RWPE2 (cell line): ENCODE measurements around the gene CAMK2A.

ENCODE experiments used
- ATAC-seq: fragments of 200-7000 bp; cut with Tn5 transposase; 3 replicates; pipeline ENCODE4 v1.9.1; 2021; ENCODE audit warnings: low read depth
- DNase-seq: peaks from one replicate; pipeline ENCODE4 v3.0.0-alpha.2; 2020; ENCODE audit warnings: low spot score
- H3K27ac ChIP-seq: fragments of 450-650 bp; 2 replicates; pipeline ENCODE4 v1.5.1; 2017; ENCODE audit warnings: mild to moderate bottlenecking; ENCODE audit not compliant: poor library complexity, severe bottlenecking
- H3K27me3 ChIP-seq: fragments of 250-450 bp; sonication (Bioruptor Pico); 2 replicates; pipeline ENCODE4 v1.5.1; 2021; ENCODE audit warnings: mild to moderate bottlenecking, moderate library complexity; ENCODE audit not compliant: insufficient read depth, poor library complexity, severe bottlenecking
- H3K36me3 ChIP-seq: fragments of 250-450 bp; sonication (Bioruptor Pico); 2 replicates; pipeline ENCODE4 v1.5.1; 2020; ENCODE audit warnings: low read depth, mild to moderate bottlenecking, moderate library complexity
- H3K4me1 ChIP-seq: fragments of 250-450 bp; sonication (Bioruptor Pico); 2 replicates; pipeline ENCODE4 v1.5.1; 2021; ENCODE audit warnings: mild to moderate bottlenecking, moderate library complexity; ENCODE audit not compliant: insufficient read depth, poor library complexity, severe bottlenecking
- H3K4me3 ChIP-seq: fragments of 250-450 bp; sonication (Bioruptor Pico); 2 replicates; pipeline ENCODE4 v1.5.1; 2021; ENCODE audit warnings: mild to moderate bottlenecking, moderate library complexity; ENCODE audit not compliant: severe bottlenecking
- H3K9me3 ChIP-seq: fragments of 250-450 bp; sonication (Bioruptor Pico); 2 replicates; pipeline ENCODE4 v1.5.1; 2021; ENCODE audit warnings: mild to moderate bottlenecking, moderate library complexity; ENCODE audit not compliant: severe bottlenecking
- TF ChIP-seq, protein P1 (sequence below): fragments of 450-650 bp; IDR thresholded peaks from one replicate; pipeline ENCODE4 v1.5.1; 2017; ENCODE audit warnings: mild to moderate bottlenecking, moderate library complexity; ENCODE audit not compliant: poor library complexity, severe bottlenecking

The CAMK2A gene

DNA sequence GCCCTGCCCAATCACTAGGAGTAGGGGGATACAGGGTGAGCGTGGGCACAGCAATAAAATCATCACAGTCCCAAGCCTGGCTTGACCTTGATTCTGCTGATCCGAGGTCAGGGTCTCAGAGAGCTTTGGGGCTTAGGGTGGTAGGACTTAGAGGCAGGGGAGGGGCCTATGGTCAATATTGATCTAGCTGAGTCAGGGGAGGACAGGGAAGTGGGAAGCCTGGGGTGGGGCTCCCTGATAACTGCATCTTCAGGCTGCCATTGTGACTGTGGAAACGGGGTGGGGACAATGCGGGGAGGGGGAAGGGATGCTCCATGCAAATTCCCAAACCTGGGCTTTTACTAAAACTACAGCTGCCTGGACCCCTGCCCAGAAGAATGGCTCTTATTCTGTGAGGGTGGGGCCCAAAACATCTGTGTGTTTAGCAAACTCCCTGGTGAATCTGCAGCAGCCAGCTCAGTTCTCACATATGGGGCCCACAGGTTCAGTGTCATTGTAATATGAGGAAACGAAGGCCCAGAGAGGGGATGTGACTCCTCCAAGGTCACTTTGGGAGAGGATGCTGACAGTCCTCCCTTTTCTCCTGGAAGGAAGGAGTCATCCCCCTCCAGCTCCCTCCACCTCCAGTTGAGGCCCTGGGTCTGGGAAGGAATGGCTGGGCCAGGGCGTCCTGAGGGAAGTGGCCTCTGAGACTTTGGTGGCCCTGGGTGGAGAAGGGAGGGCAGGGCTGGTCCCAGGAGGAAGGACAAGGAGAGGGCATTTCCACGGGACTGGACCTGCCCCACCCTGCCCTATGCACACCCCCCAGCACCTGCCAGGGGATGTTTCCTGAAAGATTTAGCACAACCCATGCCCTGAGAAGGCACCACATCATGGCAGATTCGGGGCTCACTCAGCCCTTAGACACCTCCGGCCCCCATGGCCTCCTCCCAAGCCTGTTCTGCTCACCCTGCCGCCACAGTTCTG, 73.3 kb downstream of the CAMK2A start:
- no peak overlapping the region for H3K27ac ChIP-seq
- no peak for ATAC-seq
- TF ChIP-seq, protein P1, sequence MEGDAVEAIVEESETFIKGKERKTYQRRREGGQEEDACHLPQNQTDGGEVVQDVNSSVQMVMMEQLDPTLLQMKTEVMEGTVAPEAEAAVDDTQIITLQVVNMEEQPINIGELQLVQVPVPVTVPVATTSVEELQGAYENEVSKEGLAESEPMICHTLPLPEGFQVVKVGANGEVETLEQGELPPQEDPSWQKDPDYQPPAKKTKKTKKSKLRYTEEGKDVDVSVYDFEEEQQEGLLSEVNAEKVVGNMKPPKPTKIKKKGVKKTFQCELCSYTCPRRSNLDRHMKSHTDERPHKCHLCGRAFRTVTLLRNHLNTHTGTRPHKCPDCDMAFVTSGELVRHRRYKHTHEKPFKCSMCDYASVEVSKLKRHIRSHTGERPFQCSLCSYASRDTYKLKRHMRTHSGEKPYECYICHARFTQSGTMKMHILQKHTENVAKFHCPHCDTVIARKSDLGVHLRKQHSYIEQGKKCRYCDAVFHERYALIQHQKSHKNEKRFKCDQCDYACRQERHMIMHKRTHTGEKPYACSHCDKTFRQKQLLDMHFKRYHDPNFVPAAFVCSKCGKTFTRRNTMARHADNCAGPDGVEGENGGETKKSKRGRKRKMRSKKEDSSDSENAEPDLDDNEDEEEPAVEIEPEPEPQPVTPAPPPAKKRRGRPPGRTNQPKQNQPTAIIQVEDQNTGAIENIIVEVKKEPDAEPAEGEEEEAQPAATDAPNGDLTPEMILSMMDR, result no peak
- no peak for DNase-seq
- no peaks in the 10 kb centered on the region for H3K9me3 ChIP-seq
- H3K4me3 ChIP-seq, result no peak overlapping the region
- no peaks in the 10 kb centered on the region for H3K36me3 ChIP-seq
- H3K27me3 ChIP-seq, result no peaks in the 10 kb centered on the region
- H3K4me1 ChIP-seq, result no peaks in the 10 kb centered on the region

DNA sequence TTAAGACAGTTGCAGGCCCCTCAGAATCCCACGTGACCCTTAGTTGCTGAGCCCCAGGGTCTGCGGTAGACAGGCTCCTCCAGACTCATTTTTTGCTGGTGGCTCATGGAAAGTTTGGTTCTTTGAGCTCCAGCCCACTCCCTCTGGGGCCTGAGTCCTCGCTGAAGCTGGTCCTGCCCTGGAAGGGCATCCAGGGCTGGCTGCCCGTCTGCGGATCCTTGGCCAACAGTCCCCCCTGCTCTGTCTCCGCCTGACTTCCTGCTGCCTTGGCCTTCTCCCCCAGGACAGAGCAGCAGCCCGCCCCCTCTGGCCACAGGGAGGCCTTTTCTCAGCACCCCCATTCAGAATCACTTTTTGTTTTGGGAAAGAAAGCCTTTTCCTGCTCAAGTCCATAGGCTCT, 75.3 kb downstream of the CAMK2A start:
- Histone ChIP-seq H3K27me3 (no peaks in the 10 kb centered on the region), H3K4me3 (no peak overlapping the region), H3K27ac (no peak overlapping the region), H3K9me3 (no peaks in the 10 kb centered on the region), H3K36me3 (no peaks in the 10 kb centered on the region), H3K4me1 (peaks cover 2% of the 10 kb centered on the region)
- DNase-seq (no peak), ATAC-seq (no peak)
- TF ChIP-seq, protein P1, result no peak

GRCh38 chr5:150213530-150213929, 76.0 kb downstream of the CAMK2A start:
- DNase-seq, result no peak
- TF ChIP-seq, protein P1, result no peak

GRCh38 chr5:150211156-150212030, 78.2 kb downstream of the CAMK2A start:
- Histone ChIP-seq H3K27me3 (no peaks in the 10 kb centered on the region), H3K9me3 (no peaks in the 10 kb centered on the region), H3K4me1 (peaks cover 13% of the 10 kb centered on the region), H3K4me3 (no peak overlapping the region), H3K36me3 (no peaks in the 10 kb centered on the region), H3K27ac (no peak overlapping the region)
- ATAC-seq (no peak), DNase-seq (no peak)
- TF ChIP-seq, protein P1, result no peak

More at GRCh38 chr5:150213530-150213929, 76.0 kb downstream of the CAMK2A start:
- Histone ChIP-seq H3K27me3 (no peaks in the 10 kb centered on the region), H3K4me3 (no peak overlapping the region), H3K9me3 (no peaks in the 10 kb centered on the region), H3K27ac (no peak overlapping the region), H3K36me3 (no peaks in the 10 kb centered on the region), H3K4me1 (peaks cover 10% of the 10 kb centered on the region)
- ATAC-seq, result no peak
